RPMI7951 (cell line): ENCODE results near the gene TXN. TPM values are rescaled to one million over a fixed set of nuclear protein-coding genes. Genes with fewer than 3 reads are reported as not detected.
"Not testable (repeated sequence)": the region's sequence is repeated elsewhere in the genome, so short reads cannot be mapped to it uniquely, and the experiment has no call there.

Experiments
- DNase-seq: peaks from one replicate; pipeline ENCODE4 v3.0.0-alpha.2; 2012; ENCODE audit warnings: low read depth
- total RNA-seq: library from RNA; depleted of rRNA; stranded (reverse); fragments of >200 nt; shearing (Covaris generic); gene quantifications from 2 replicates; pipeline ENCODE4 v1.2.3, GENCODE V29; 2014; rRNA removed

The TXN gene
- total RNA-seq, 1 experiment from 2014 or later, result 1,094 TPM

DNA sequence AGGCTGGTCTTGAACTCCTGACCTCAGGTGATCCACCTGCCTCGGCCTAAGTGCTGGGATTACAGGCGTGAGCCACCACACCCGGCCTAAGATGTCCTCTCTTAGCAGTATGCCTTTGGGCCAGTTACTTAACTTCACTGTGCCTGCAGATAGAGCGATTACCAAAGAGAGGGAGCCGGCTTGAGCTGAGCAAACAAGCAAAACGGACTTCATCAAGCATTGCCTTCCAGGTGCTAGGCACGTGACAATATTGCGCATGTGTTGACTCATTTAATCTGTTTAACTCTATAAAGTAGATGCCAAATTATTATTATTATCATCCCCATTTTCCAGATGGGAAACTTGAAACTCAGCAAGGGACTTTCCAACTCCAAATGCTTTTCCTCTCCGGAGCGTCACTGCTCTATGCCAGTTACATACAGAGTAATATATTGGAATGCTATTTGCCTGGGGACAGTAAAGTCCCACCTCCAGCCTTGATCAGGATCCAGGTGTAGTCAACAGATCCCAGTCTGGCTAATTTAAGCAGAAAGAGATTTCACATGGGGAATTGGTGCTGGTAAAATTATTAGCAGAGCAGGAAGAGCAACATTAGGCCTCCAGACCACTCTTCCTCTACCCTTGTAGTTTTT lies 42.8 kb downstream of the TXN start:
- DNase-seq, result no peak

DNA sequence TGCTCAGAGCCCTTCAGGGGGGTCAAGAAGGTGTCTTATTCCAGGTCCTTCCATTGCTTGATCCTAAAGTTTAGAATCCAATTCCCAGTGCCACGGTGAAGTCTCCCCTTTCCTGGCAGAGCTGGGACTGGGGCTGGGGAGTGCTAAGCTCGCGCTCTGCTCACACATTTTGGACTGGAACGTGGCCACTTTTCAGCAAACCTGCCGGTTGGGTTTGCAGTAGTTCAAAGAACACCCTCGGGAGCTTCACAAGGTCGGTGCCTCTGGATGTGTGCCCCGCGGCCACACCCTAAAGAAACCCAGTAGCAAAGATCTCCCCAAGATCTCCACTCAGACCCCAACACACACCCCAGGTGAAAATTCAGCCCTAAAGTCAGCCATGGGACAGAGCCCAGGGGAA lies 48.3 kb downstream of the TXN start, which contains the start of gene C9orf152:
C9orf152 (minus strand) TSS at position 129 of the 400 bp plus-strand sequence. CDS start 580 bp downstream, outside the sequence.
- DNase-seq, result no peak

DNA sequence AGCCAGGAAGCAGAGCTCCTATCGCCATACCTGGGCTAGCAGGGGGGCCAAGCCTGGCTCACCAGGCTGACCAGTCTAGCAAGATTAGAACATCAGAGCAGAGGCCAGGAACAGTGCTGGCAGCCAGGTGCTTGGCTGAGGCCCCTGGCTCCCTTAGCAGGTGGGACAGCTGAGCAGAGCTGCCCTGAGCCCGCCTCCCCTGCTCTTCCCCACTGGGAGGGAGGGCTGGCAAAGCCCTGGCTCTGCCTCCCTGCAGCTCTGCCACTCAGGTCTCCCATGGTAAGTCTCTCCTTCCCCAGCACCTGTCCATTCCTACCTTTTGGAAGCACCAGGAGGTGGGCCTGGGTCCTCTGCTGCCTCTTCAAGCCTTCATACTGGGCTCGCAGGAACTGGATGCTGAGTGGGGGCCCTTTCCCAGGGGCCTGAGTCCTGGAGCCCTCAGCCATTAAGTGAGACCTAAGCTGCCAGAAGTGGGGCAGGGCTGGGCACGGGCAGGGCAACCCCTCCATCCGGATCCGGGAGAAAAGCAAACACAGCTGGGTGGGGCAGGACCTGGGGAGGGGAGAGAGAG lies 49.2 kb downstream of the TXN start:
- no peak for DNase-seq

DNA sequence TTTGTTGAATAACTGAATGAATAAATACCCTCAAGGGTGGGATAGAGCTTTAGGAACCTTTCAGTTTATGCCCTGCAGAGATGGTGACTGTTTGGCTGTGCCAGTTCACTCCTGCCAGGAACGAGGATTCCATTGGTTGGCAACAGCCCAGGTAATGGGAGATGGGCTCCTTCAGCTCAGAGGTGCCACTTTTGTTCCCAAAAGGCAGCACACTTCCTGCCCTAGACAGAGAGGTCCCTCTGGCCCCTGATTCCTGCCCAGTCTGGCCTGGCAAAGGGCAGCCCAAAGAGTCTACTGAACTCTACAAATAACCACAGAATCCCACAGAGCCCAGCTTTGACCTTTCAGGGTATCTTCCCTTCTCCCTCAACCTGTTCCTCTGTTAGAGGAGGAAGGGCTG lies 49.9 kb downstream of the TXN start:
- no peak for DNase-seq

DNA sequence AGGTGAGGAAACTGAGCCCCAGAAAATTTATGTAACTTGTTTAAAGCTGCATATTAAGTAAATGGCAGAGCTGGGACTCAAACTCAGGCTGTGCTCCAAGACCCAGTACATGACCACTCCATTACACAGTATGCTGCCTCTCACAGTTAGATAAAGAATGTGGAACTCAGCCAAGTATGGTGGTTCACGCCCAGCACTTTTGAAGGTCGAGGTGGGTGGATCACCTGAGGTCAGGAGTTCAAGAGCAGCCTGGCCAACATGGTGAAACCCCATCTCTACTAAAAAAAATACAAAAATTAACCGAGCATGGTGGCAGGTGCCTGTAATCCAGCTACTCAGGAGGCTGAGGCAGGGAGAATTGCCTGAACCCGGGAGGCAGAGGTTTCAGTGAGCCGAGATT lies 50.7 kb downstream of the TXN start:
- not testable (repeated sequence) for DNase-seq

DNA sequence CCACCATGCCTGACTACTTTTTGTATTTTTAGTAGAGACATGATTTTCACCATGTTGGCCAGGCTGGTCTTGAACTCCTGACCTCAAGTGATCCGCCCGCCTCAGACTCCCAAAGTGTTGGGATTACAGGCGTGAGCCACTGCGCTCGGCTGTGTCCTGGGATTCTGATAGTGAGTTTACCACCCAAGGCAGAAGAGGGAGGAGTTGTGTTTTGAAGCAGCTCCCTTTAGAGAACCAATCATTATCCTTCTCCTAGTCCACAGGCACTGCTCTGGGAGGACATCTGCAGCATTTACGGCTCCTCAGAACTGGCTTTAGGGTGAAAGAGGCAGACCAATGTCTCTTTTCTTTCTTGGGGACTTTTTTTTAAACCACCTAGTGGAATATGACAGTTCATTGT lies 54.1 kb downstream of the TXN start:
- no peak for DNase-seq

DNA sequence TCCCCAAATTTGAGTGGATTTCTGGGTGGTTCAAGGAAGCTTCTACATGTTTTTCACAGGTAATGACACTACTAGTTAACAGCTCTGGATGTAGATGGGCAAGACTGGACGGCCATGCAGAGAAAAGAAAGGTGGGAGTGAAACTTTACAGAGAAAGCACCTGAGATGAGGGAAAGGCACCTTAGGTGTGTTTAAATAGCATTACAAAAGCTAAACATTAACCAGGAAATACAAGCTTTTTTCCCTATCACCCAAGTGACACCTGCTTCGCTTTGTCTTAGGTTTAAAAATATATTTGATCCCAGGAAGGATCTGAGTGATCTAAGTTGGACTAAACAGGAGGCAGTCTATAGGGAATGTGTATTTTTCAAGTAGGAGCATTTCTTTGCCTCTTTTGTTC lies 56.7 kb downstream of the TXN start:
- DNase-seq, result no peak

DNA sequence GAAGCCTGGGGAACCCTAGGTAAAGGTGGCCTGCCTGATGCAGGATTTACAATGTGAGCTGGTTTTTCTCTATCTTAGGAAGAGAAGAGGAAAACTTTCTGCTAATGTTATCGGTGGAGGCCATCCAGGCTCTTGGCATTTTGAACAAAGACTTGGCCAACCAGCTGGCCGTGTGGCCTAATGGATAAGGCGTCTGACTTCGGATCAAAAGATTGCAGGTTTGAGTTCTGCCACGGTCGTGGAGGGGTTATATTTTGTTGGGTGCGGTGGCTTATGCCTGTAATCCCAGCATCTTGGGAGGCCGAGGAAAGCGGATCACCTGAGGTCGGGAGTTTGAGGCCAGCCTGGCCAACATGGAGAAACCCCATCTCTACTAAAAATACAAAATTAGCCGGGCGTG lies 58.0 kb downstream of the TXN start:
- no peak for DNase-seq

DNA sequence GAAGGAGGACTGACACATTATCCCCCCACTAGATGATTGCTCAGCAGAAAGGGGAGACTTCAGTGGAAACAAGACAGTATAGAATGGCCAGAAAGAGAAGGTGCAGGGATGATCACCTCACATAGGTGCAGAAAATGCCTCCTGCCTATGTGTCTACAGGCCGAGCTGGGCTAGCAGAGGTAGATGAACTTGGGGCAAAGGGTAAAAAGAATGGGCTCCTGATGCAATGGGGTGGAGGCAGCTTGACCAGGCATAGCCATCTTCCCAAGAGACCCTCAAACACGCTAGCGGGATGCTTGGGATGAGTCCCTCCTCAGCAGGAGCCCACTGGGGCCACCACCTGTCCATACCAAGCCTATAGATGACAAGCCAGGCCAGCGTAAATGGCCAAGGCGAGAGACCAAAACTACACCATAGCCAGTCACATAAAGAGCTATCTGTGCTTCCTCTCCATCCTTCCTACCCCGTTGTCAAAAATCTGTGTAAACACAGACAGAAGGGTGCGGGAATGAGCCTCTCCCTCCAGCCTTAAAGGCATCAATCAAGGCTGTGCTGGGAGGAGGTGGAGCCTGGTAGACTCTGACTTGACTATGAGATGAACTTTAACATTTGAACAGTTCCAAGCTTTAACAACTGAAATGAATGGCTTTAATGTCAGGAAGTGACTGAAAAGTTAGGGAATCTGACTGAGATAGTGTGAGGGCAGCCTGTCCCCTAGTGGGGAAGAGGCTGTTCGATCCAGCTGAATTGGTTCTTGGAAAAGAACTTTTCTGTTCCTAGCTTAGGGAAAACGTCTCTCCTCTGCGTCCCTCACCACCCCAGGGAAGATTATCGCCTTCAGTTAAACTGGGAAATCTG lies 58.7 kb downstream of the TXN start:
- DNase-seq, result no peak

DNA sequence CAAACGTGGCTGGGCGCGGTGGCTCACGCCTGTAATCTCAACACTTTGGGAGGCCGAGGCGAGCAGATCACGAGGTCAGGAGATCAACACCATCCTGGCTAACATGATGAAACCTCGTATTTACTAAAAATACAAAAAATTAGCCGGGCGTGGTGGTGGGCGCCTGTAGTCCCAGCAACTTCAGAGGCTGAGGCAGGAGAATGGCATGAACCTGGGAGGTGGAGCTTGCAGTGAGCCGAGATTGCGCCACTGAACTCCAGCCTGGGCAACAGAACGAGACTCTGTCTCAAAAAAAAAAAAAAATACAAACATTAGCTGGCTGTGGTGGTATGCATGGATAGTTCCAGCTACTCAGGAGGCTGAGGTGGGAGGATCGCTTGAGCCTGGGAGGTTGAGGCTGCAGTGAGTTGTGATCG lies 60.2 kb downstream of the TXN start:
- DNase-seq, result not testable (repeated sequence)

Other genes starting within 250 kb of the TXN start
- not detected in 2 replicates for gene C9orf152, start 48.3 kb downstream of the TXN start, total RNA-seq
- gene TXNDC8, start 81.4 kb upstream of the TXN start, total RNA-seq, result not detected in 2 replicates